Measurements from ENCODE around the gene KLRC2.
"Not testable (repeated sequence)": the region's sequence is repeated elsewhere in the genome, so short reads cannot be mapped to it uniquely, and the experiment has no call there.

Gene KLRC2

DNA sequence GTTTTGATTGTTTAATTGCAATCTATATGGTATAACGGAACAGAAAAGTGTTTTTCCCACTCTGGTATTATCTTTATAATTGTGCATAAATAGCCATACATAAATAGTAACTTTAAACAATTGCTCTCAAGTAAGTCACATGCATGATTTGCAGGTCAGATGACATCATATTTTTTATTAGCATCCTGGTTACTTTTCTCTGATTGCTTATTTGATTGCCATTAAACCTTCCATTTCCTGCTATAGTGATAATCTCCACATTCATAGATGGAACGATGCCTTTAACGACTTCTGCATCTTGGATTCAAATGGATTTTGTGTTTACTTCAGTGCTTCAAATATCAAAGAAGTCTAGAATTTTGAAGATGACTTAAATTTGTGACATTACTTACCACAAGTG, 42.5 kb downstream of the KLRC2 start:
- Histone ChIP-seq H3K27me3 (no peaks in the 10 kb centered on the region), H3K4me1 (peaks cover 54 to 95% (median 79%) of the 10 kb centered on the region in 10 experiments), H3K4me3 (no peak overlapping the region), H3K9me3 (replicated peaks in 1 of 11) (no peaks in the 10 kb centered on the region), H3K9ac (no peak overlapping the region), H3K4me2 (peak overlapping the region in 4 of 11 experiments; percentile 67 to 79 (median 70); a peak in 7 of 22 replicates), H4K20me1 (no peaks in the 10 kb centered on the region), H3K27ac (no peak overlapping the region), H3K36me3 (no peaks in the 10 kb centered on the region)
- TF ChIP-seq Cebpa-rat (IDR thresholded peaks at IDR 0.05): no peak

DNA sequence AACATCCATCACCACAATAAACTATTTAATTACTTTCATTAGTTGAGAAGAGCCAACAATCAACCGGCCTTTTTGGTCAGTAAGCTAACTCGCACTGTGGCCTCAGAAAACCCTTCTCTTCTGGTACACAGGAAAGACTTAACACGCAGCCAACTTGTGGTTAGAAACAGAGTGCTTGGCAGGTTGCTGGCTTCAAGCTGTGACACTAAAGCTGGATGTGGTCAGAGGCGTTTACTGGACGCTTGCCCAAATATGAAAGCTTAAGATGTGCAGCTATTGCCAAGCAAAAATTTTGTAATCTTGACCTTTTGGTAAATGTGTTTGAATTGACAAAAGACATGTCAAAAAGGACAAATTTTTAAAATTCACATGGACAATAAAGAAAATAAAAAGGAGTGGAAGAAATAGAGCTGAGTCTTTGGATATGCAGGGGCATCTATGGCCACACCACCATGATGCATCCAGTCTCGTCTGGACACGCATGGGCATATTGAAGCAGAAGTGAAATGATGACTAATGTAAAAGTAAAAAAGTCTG, 43.3 kb downstream of the KLRC2 start:
- H3K4me1 ChIP-seq: peaks cover 49 to 88% (median 71%) of the 10 kb centered on the region in 10 experiments
- H3K4me3 ChIP-seq: no peak overlapping the region
- no peaks in the 10 kb centered on the region for H3K9me3 ChIP-seq (replicated peaks in 1 of 11)
- H3K27ac ChIP-seq: peak overlapping the region in 6 of 11 experiments; percentile 1 to 40 (median 10); a peak in 5 of 22 replicates
- peak overlapping the region; percentile 43 to 79 (median 67) for H3K4me2 ChIP-seq
- no peak for TF ChIP-seq Cebpa-rat (IDR thresholded peaks at IDR 0.05)
- 0 out of 22 replicates have a peak overlapping the region, but pooled peaks of 1 of the 11 experiments have one; percentile 23 for H3K9ac ChIP-seq
- no peaks in the 10 kb centered on the region for H4K20me1 ChIP-seq
- H3K36me3 ChIP-seq: no peaks in the 10 kb centered on the region
- no peaks in the 10 kb centered on the region for H3K27me3 ChIP-seq

DNA sequence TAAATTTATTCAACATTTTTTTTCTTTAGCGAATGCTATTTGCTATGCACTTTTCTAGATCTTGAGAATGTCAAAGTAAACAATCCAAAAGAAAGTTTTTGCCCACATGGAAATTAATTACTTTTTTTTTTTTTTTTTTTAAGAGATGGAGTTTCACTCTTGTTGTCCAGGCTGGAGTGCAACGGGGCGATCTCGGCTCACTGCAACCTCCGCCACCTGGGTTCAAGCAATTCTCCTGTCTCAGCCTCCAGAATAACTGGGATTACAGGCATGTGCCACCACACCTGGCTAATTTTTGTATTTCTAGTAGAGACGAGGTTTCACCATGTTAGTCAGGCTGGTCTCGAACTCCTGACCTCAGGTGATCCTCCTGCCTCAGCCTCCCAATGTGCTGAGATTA, 44.8 kb downstream of the KLRC2 start:
- not testable (repeated sequence) for H3K4me3 ChIP-seq; H3K9ac ChIP-seq; H3K27me3 ChIP-seq; H3K9me3 ChIP-seq (replicated peaks in 1 of 11); H3K27ac ChIP-seq; H3K36me3 ChIP-seq; H4K20me1 ChIP-seq
- Histone ChIP-seq H3K4me2 (peak overlapping the region in 4 of 11 experiments; percentile 6 to 75 (median 17); a peak in 3 of 22 replicates), H3K4me1 (peaks cover 38 to 73% (median 58%) of the 10 kb centered on the region in 10 experiments)

DNA sequence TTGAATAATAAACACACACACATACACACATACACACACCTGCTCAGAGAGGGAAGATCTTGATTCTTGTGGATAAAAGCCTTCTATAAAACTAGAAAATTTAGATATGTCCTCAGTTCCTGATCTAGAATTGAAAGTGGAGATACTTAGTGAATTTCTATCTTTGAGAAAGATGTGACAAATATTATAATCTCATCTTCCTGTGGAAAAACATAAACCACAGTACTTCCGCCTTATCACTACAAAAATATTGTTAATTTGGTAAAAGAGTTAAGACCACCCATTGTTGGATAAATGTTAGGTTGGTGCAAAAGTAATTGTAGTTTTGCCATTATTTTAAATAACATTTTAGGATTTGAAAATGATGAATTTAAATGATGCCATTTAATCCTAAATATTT, 45.9 kb downstream of the KLRC2 start, which contains the start of gene KLRK1:
Gene KLRK1, minus strand, starts transcription at position 138 of the 400 bp plus-strand sequence. CDS start 1,231 bp downstream, outside the sequence.
- no peaks in the 10 kb centered on the region for H4K20me1 ChIP-seq
- H3K9me3 ChIP-seq (replicated peaks in 1 of 11): 0 out of 22 replicates have a peak, but pooled peaks cover 0 to 3% (median 0%) of the 10 kb centered on the region in 11 experiments

DNA sequence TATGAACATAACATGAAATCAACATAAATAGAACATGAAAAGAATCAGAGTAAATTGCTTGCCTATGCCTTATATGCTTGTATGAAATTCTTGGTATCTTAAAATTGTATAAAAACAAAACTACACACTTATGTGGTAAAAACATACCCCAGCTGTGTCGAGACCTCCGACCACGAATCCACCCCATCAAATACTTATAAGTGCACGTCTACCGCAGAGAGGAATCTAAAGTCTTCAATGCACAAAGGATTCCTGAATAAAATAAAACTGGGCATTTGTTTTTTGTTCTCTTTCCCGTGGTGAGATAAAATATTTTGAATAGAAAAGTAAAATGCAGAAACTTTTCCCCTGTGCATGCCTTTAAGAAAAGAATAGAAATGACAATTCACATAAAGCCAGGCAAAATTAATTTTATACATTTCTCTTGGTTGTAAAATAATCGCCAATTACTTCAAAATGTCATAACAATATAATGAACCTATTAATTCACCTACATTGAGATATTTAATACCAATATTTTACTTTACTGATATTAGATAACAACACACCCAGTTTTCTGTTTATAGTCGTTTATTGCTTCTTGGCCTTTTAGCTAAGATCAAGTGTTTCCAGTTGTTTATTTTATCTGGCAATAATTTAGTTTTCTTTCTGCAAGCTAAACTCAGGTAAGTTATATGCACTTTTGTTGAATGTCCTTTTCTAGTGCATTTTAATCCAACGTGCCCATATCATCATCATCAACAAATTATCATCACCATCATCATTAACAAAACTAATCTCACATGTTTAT, 47.0 kb downstream of the KLRC2 start:
- no peak for TF ChIP-seq Cebpa-rat (IDR thresholded peaks at IDR 0.05)
- no peaks in the 10 kb centered on the region for H4K20me1 ChIP-seq
- peaks cover 21 to 52% (median 39%) of the 10 kb centered on the region in 10 experiments for H3K4me1 ChIP-seq
- H3K9ac ChIP-seq: no peak overlapping the region
- H3K4me2 ChIP-seq: peak overlapping the region in 5 of 11 experiments; percentile 10 to 50 (median 29); a peak in 7 of 22 replicates
- no peaks in the 10 kb centered on the region for H3K27me3 ChIP-seq
- no peak overlapping the region for H3K27ac ChIP-seq
- H3K4me3 ChIP-seq: no peak overlapping the region
- peaks cover 5 to 12% (median 8%) of the 10 kb centered on the region in 11 experiments; a peak in 17 of 22 replicates for H3K9me3 ChIP-seq (replicated peaks in 1 of 11)
- no peaks in the 10 kb centered on the region for H3K36me3 ChIP-seq

More for the DNA sequence above, 45.9 kb downstream of the KLRC2 start, which contains the start of gene KLRK1:
- H3K9ac ChIP-seq: no peak within 1 kb of the TSS
- peak within 1 kb of the TSS in 8 of 11 experiments; percentile 10 to 50 (median 39); a peak in 14 of 22 replicates for H3K4me2 ChIP-seq
- peaks cover 27 to 62% (median 47%) of the 10 kb centered on the region in 10 experiments for H3K4me1 ChIP-seq
- H3K36me3 ChIP-seq: no peaks in the 10 kb centered on the region
- H3K4me3 ChIP-seq: no peak within 1 kb of the TSS
- no peak for TF ChIP-seq Cebpa-rat (IDR thresholded peaks at IDR 0.05)
- no peak within 1 kb of the TSS for H3K27ac ChIP-seq
- H3K27me3 ChIP-seq: no peaks in the 10 kb centered on the region

DNA sequence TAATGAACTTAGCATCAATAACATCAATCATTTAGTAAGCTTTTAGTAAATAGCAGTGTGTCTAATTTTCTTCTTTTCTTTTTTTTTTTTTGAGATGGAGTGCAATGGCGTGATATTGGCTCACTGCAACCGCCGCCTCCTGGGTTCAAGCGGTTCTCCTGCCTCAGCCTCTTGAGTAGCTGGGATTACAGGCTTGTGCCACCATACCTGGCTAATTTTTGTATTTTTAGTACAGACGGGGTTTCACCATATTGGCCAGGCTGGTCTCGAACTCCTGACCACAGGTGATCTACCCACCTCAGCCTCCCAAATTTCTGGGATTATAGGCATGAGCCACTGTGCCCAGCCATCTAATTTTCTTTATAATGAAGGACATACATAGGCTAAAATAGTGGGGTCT, 48.3 kb downstream of the KLRC2 start:
- H3K36me3 ChIP-seq, H3K4me3 ChIP-seq, H3K4me2 ChIP-seq, H3K27ac ChIP-seq, H3K27me3 ChIP-seq, H4K20me1 ChIP-seq, H3K9ac ChIP-seq: not testable (repeated sequence)
- peaks cover 18 to 41% (median 27%) of the 10 kb centered on the region in 10 experiments for H3K4me1 ChIP-seq
- H3K9me3 ChIP-seq (replicated peaks in 1 of 11): peaks cover 6 to 23% (median 10%) of the 10 kb centered on the region in 11 experiments; a peak in 17 of 22 replicates

DNA sequence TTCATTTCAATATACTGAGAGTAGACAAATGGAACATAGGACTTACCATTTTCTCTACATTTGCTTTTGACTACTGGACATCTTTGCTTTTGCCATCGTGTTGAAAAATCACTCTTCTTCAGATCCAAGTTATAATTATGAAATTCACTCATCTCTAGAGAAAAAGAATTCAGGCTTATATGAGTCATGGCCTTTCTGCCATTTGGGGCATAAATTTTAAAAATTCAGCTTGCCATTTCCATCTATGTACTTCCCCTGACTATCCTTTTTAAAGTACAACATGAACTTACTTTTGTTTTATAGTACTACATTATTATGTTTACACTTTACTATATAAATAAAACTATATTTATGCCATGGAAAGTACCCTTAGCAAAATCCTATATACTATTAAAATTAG, 49.0 kb downstream of the KLRC2 start:
- Histone ChIP-seq H3K9ac (no peak overlapping the region), H3K9me3 (replicated peaks in 1 of 11) (peaks cover 7 to 28% (median 14%) of the 10 kb centered on the region in 11 experiments; a peak in 17 of 22 replicates), H3K4me3 (no peak overlapping the region), H3K4me2 (no peak overlapping the region), H3K27ac (no peak overlapping the region), H3K4me1 (peaks cover 11 to 34% (median 21%) of the 10 kb centered on the region in 10 experiments; a peak in 19 of 20 replicates), H3K27me3 (no peaks in the 10 kb centered on the region), H3K36me3 (no peaks in the 10 kb centered on the region), H4K20me1 (no peaks in the 10 kb centered on the region)
- TF ChIP-seq Cebpa-rat (IDR thresholded peaks at IDR 0.05): no peak

DNA sequence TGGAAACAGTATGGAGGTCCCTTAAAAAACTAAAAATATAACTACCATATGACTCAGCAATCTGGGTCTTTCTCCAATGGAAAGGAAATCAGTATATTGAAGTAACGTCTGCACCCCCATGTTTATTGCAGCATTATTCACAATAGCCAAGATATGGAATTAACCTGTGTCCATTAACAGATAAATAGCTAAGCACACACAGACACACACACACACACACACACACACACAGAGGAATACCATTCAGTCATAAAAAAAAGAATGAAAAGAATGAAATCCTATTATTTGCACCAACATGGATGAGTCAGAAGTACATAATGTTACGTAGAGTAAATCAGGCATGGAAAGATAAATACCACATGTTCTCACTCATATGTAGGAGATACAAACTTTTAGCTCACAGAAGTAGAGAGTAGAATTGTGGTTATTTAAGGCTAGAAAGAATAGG, 50.6 kb downstream of the KLRC2 start:
- Histone ChIP-seq H3K9ac (no peak overlapping the region), H3K4me3 (no peak overlapping the region), H3K27me3 (no peaks in the 10 kb centered on the region), H4K20me1 (no peaks in the 10 kb centered on the region), H3K4me2 (no peak overlapping the region), H3K4me1 (peaks cover 5 to 20% (median 11%) of the 10 kb centered on the region in 10 experiments; a peak in 15 of 20 replicates), H3K27ac (no peak overlapping the region), H3K9me3 (replicated peaks in 1 of 11) (peaks cover 11 to 45% (median 21%) of the 10 kb centered on the region in 11 experiments; a peak in 19 of 22 replicates), H3K36me3 (no peaks in the 10 kb centered on the region)
- no peak for TF ChIP-seq Cebpa-rat (IDR thresholded peaks at IDR 0.05)

DNA sequence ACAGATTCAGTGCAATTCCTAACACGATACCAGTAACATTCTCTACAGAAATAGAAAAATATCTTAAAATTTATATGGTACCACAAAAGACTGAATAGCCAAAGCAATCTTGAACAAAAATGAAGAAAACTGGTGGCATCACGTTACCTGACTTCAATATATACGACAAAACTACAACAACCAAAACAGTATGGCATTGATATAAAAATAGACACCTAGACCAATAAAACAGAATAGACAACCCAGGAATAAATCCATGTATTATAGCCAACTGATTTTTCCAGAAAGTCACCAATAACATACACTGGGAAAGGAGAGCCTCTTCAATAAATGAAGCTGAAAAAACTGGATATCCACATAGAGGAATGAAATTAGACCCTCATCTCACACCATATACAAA, 51.6 kb downstream of the KLRC2 start:
- Histone ChIP-seq H4K20me1 (no peaks in the 10 kb centered on the region), H3K9ac (no peak overlapping the region), H3K27ac (no peak overlapping the region), H3K4me2 (no peak overlapping the region), H3K36me3 (no peaks in the 10 kb centered on the region), H3K9me3 (replicated peaks in 1 of 11) (peaks cover 11 to 47% (median 21%) of the 10 kb centered on the region in 11 experiments; a peak in 19 of 22 replicates), H3K27me3 (no peaks in the 10 kb centered on the region), H3K4me3 (no peak overlapping the region), H3K4me1 (peaks cover 0 to 10% (median 3%) of the 10 kb centered on the region in 10 experiments; a peak in 12 of 20 replicates)
- TF ChIP-seq Cebpa-rat (IDR thresholded peaks at IDR 0.05): no peak

Measured in BLaER1 treated with 17β-estradiol and CSF1 and Interleukin-3, amounts not matched to agents 10 nM and 100 nM (cell line).